ENCODE measurements around the gene AP3S1. TPM values are rescaled to one million over a fixed set of nuclear protein-coding genes. Genes with fewer than 3 reads are reported as not detected.

AP3S1 gene
- total RNA-seq, 1 experiment from 2014 or later: 188 TPM

- Histone ChIP-seq H2AFZ (ENCODE audit: low read length) (no peak overlapping the region), H3K36me3 (ENCODE audit: insufficient read depth, low read length) (peaks cover 67% of the 10 kb centered on the region), H3K9me2 (replicated peaks; ENCODE audit: insufficient read depth, low read length) (no peaks in the 10 kb centered on the region), H4K20me1 (ENCODE audit: insufficient read depth, low read depth, low read length) (no peaks in the 10 kb centered on the region), H3K9ac (ENCODE audit: low read length) (no peak overlapping the region), H3K4me1 (ENCODE audit: low read length) (peaks cover 10% of the 10 kb centered on the region), H3K27me3 (ENCODE audit: low read length) (no peaks in the 10 kb centered on the region), H3K4me3 (ENCODE audit: low read length) (no peak overlapping the region), H3K79me2 (ENCODE audit: low read length) (no peaks in the 10 kb centered on the region), H3K27ac (ENCODE audit: low read length) (no peak overlapping the region), H3K4me2 (ENCODE audit: low read depth, low read length, poor library complexity, severe bottlenecking) (no peak overlapping the region), H3K9me3 (ENCODE audit: low read length) (no peaks in the 10 kb centered on the region)
- peak; percentile 81 for DNase-seq
Measured at GRCh38 chr5:115831163-115831768, 10.5 kb upstream of the AP3S1 start.

- Histone ChIP-seq H3K9me2 (replicated peaks; ENCODE audit: insufficient read depth, low read length) (no peaks in the 10 kb centered on the region), H3K79me2 (ENCODE audit: low read length) (peaks cover 38% of the 10 kb centered on the region), H3K9ac (ENCODE audit: low read length) (no peak overlapping the region), H3K4me3 (ENCODE audit: low read length) (no peak overlapping the region), H3K9me3 (ENCODE audit: low read length) (no peaks in the 10 kb centered on the region), H3K27ac (ENCODE audit: low read length) (no peak overlapping the region), H4K20me1 (ENCODE audit: insufficient read depth, low read depth, low read length) (peaks cover 12% of the 10 kb centered on the region; the same call in 1 of the 2 replicates), H3K4me1 (ENCODE audit: low read length) (peaks cover 22% of the 10 kb centered on the region), H3K27me3 (ENCODE audit: low read length) (no peaks in the 10 kb centered on the region), H3K36me3 (ENCODE audit: insufficient read depth, low read length) (peaks cover 76% of the 10 kb centered on the region), H2AFZ (ENCODE audit: low read length) (no peak overlapping the region), H3K4me2 (ENCODE audit: low read depth, low read length, poor library complexity, severe bottlenecking) (no peak overlapping the region)
- DNase-seq: no peak
Measured at GRCh38 chr5:115835481-115835880, 6.3 kb upstream of the AP3S1 start.

- Histone ChIP-seq H3K4me1 (ENCODE audit: low read length) (peaks cover 34% of the 10 kb centered on the region), H3K9ac (ENCODE audit: low read length) (peak overlapping the region; percentile 74), H3K4me3 (ENCODE audit: low read length) (peak overlapping the region; percentile 72), H3K9me2 (replicated peaks; ENCODE audit: insufficient read depth, low read length) (no peaks in the 10 kb centered on the region), H3K9me3 (ENCODE audit: low read length) (no peaks in the 10 kb centered on the region), H3K4me2 (ENCODE audit: low read depth, low read length, poor library complexity, severe bottlenecking) (peak overlapping the region; percentile 83), H3K36me3 (ENCODE audit: insufficient read depth, low read length) (peaks cover 49% of the 10 kb centered on the region), H3K27me3 (ENCODE audit: low read length) (no peaks in the 10 kb centered on the region), H4K20me1 (ENCODE audit: insufficient read depth, low read depth, low read length) (peaks cover 12% of the 10 kb centered on the region; the same call in 1 of the 2 replicates), H2AFZ (ENCODE audit: low read length) (no peak overlapping the region), H3K27ac (ENCODE audit: low read length) (peak overlapping the region; percentile 65; the same call in 1 of the 2 replicates), H3K79me2 (ENCODE audit: low read length) (peaks cover 68% of the 10 kb centered on the region)
- peak; percentile 91 for DNase-seq
Measured at GRCh38 chr5:115838885-115839518, 2.7 kb upstream of the AP3S1 start.

GRCh38 chr5:115840873-115841272, 862 bp upstream of the AP3S1 start:
- H3K79me2 ChIP-seq (ENCODE audit: low read length): peaks cover 86% of the 10 kb centered on the region
- H4K20me1 ChIP-seq (ENCODE audit: insufficient read depth, low read depth, low read length): peaks cover 12% of the 10 kb centered on the region; the same call in 1 of the 2 replicates
- H3K27me3 ChIP-seq (ENCODE audit: low read length): no peaks in the 10 kb centered on the region
- peaks cover 52% of the 10 kb centered on the region for H3K4me1 ChIP-seq (ENCODE audit: low read length)
- H3K36me3 ChIP-seq (ENCODE audit: insufficient read depth, low read length): peaks cover 32% of the 10 kb centered on the region
- H2AFZ ChIP-seq (ENCODE audit: low read length): no peak overlapping the region
- H3K4me3 ChIP-seq (ENCODE audit: low read length): peak overlapping the region; percentile 72
- H3K27ac ChIP-seq (ENCODE audit: low read length): peak overlapping the region; percentile 83
- H3K9me3 ChIP-seq (ENCODE audit: low read length): no peaks in the 10 kb centered on the region
- H3K9ac ChIP-seq (ENCODE audit: low read length): peak overlapping the region; percentile 74
- no peak for DNase-seq
- H3K9me2 ChIP-seq (replicated peaks; ENCODE audit: insufficient read depth, low read length): no peaks in the 10 kb centered on the region
- H3K4me2 ChIP-seq (ENCODE audit: low read depth, low read length, poor library complexity, severe bottlenecking): peak overlapping the region; percentile 83

- peak overlapping the region; percentile 72 for H3K4me3 ChIP-seq (ENCODE audit: low read length)
- peaks cover 66% of the 10 kb centered on the region for H3K4me1 ChIP-seq (ENCODE audit: low read length)
- no peaks in the 10 kb centered on the region for H3K9me2 ChIP-seq (replicated peaks; ENCODE audit: insufficient read depth, low read length)
- H3K27me3 ChIP-seq (ENCODE audit: low read length): no peaks in the 10 kb centered on the region
- peak overlapping the region; percentile 74 for H3K9ac ChIP-seq (ENCODE audit: low read length)
- H2AFZ ChIP-seq (ENCODE audit: low read length): peak overlapping the region; percentile 42
- peaks cover 94% of the 10 kb centered on the region for H3K79me2 ChIP-seq (ENCODE audit: low read length)
- peak; percentile 76 for DNase-seq
- H3K9me3 ChIP-seq (ENCODE audit: low read length): no peaks in the 10 kb centered on the region
- peak overlapping the region; percentile 83 for H3K27ac ChIP-seq (ENCODE audit: low read length)
- peaks cover 12% of the 10 kb centered on the region; the same call in 1 of the 2 replicates for H4K20me1 ChIP-seq (ENCODE audit: insufficient read depth, low read depth, low read length)
- peak overlapping the region; percentile 83 for H3K4me2 ChIP-seq (ENCODE audit: low read depth, low read length, poor library complexity, severe bottlenecking)
- H3K36me3 ChIP-seq (ENCODE audit: insufficient read depth, low read length): peaks cover 18% of the 10 kb centered on the region; the same call in 1 of the 2 replicates
Measured at GRCh38 chr5:115842089-115842935, 577 bp downstream of the AP3S1 start.

- Histone ChIP-seq H3K4me2 (ENCODE audit: low read depth, low read length, poor library complexity, severe bottlenecking) (peak overlapping the region; percentile 83), H3K9me3 (ENCODE audit: low read length) (no peaks in the 10 kb centered on the region), H3K36me3 (ENCODE audit: insufficient read depth, low read length) (peaks cover 12% of the 10 kb centered on the region; the same call in 1 of the 2 replicates), H3K27ac (ENCODE audit: low read length) (peak overlapping the region; percentile 83), H3K79me2 (ENCODE audit: low read length) (peaks cover 94% of the 10 kb centered on the region), H3K27me3 (ENCODE audit: low read length) (no peaks in the 10 kb centered on the region), H3K4me3 (ENCODE audit: low read length) (peak overlapping the region; percentile 72), H3K4me1 (ENCODE audit: low read length) (peaks cover 72% of the 10 kb centered on the region), H2AFZ (ENCODE audit: low read length) (no peak overlapping the region), H3K9ac (ENCODE audit: low read length) (peak overlapping the region; percentile 74), H4K20me1 (ENCODE audit: insufficient read depth, low read depth, low read length) (peaks cover 7% of the 10 kb centered on the region; the same call in 1 of the 2 replicates), H3K9me2 (replicated peaks; ENCODE audit: insufficient read depth, low read length) (no peaks in the 10 kb centered on the region)
- DNase-seq: peak; percentile 60
Measured at GRCh38 chr5:115842952-115843351, 1.2 kb downstream of the AP3S1 start.

GRCh38 chr5:115843444-115844130, 1.9 kb downstream of the AP3S1 start:
- Histone ChIP-seq H3K4me2 (ENCODE audit: low read depth, low read length, poor library complexity, severe bottlenecking) (peak overlapping the region; percentile 83), H3K4me1 (ENCODE audit: low read length) (peaks cover 75% of the 10 kb centered on the region), H3K9me3 (ENCODE audit: low read length) (no peaks in the 10 kb centered on the region), H3K27me3 (ENCODE audit: low read length) (no peaks in the 10 kb centered on the region), H3K36me3 (ENCODE audit: insufficient read depth, low read length) (0 out of 2 replicates have a peak, but pooled peaks cover 6% of the 10 kb centered on the region), H3K27ac (ENCODE audit: low read length) (peak overlapping the region; percentile 83), H3K9ac (ENCODE audit: low read length) (peak overlapping the region; percentile 74), H3K4me3 (ENCODE audit: low read length) (peak overlapping the region; percentile 72), H3K79me2 (ENCODE audit: low read length) (peaks cover 94% of the 10 kb centered on the region), H3K9me2 (replicated peaks; ENCODE audit: insufficient read depth, low read length) (no peaks in the 10 kb centered on the region), H4K20me1 (ENCODE audit: insufficient read depth, low read depth, low read length) (peaks cover 7% of the 10 kb centered on the region; the same call in 1 of the 2 replicates), H2AFZ (ENCODE audit: low read length) (no peak overlapping the region)
- peak; percentile 53 for DNase-seq
